MCF 10A (cell line): ENCODE results near the gene IKZF1. TPM values are rescaled to one million over a fixed set of nuclear protein-coding genes. Genes with fewer than 3 reads are reported as not detected.
"Not testable (repeated sequence)": the region's sequence is repeated elsewhere in the genome, so short reads cannot be mapped to it uniquely, and the experiment has no call there.

Experiments
- BruUV-seq: library from RNA; stranded (reverse); fragments of 400-500 nt; replicated peaks from 2 replicates; lab custom pipeline; 2021; lab: Mats Ljungman, UMichigan
- CTCF ChIA-PET: fragments of 300-600 bp; sonication (Branson Sonifier 250); formaldehyde crosslinking; extraction: SDS; loops from one replicate; lab custom pipeline; 2021; ENCODE audit warnings: antibody characterized with exemption, inconsistent platforms; lab: Yijun Ruan, JAX
- POLR2A ChIA-PET: fragments of 300-600, 350-650 bp; sonication (Branson Sonifier 250); formaldehyde crosslinking; extraction: SDS; loops from one replicate; lab custom pipeline; 2020; ENCODE audit warnings: antibody characterized with exemption, inconsistent platforms; lab: Yijun Ruan, JAX
- DNase-seq: peaks from one replicate; pipeline ENCODE4 v3.0.0-alpha.2; 2018; ENCODE audit not compliant: unreplicated experiment
- H3K27ac Mint-ChIP-seq: one replicate; pipeline ENCODE4 v1.8.0; 2022; ENCODE audit warnings: mild to moderate bottlenecking, low read depth, mixed read lengths; ENCODE audit not compliant: unreplicated experiment
- H3K27me3 Mint-ChIP-seq: one replicate; pipeline ENCODE4 v1.8.0; 2022; ENCODE audit warnings: mixed read lengths; ENCODE audit not compliant: insufficient read depth, unreplicated experiment
- H3K36me3 Mint-ChIP-seq: one replicate; pipeline ENCODE4 v1.8.0; 2022; ENCODE audit warnings: mild to moderate bottlenecking, moderate library complexity, mixed read lengths; ENCODE audit not compliant: insufficient read depth, unreplicated experiment
- H3K4me1 Mint-ChIP-seq: one replicate; pipeline ENCODE4 v1.8.0; 2022; ENCODE audit warnings: mixed read lengths; ENCODE audit not compliant: insufficient read depth, unreplicated experiment
- H3K4me3 Mint-ChIP-seq: one replicate; pipeline ENCODE4 v1.8.0; 2022; ENCODE audit warnings: mild to moderate bottlenecking, moderate library complexity, mixed read lengths; ENCODE audit not compliant: unreplicated experiment
- H3K9me3 Mint-ChIP-seq: one replicate; pipeline ENCODE4 v1.8.0; 2022; ENCODE audit warnings: mixed read lengths; ENCODE audit not compliant: unreplicated experiment
- CTCF ChIP-seq: fragments of 200-600 bp; IDR thresholded peaks from one replicate; pipeline ENCODE4 v1.8.0; 2022; ENCODE audit warnings: antibody characterized with exemption, mild to moderate bottlenecking; ENCODE audit not compliant: unreplicated experiment
- intact Hi-C: fragments of 100-400 bp; cut with micrococcal nuclease; formaldehyde crosslinking; loops from 2 replicates; pipeline ENCODE4 v1.14.1; 2022
- total RNA-seq: library from RNA; stranded (reverse); gene quantifications from 2 replicates; pipeline ENCODE4 v1.2.3, GENCODE V29; 2022

IKZF1 gene
- total RNA-seq, 1 experiment from 2014 or later = not detected

GRCh38 chr7:50336894-50337703 lies 32.6 kb downstream of the IKZF1 start:
- no peak for DNase-seq
- H3K4me3 Mint-ChIP-seq = no peak overlapping the region
- H3K27me3 Mint-ChIP-seq = no peaks in the 10 kb centered on the region
- ChIA-PET CTCF (no interaction called here), POLR2A (no interaction called here)
- TF ChIP-seq CTCF = no peak
- no TSS peak for BruUV-seq
- no peaks in the 10 kb centered on the region for H3K9me3 Mint-ChIP-seq
- H3K27ac Mint-ChIP-seq = no peak overlapping the region
- H3K36me3 Mint-ChIP-seq = no peaks in the 10 kb centered on the region
- peaks cover 4% of the 10 kb centered on the region for H3K4me1 Mint-ChIP-seq
- intact Hi-C loops = no loop called here

GRCh38 chr7:50339472-50339871 lies 35.0 kb downstream of the IKZF1 start:
- H3K4me3 Mint-ChIP-seq, H3K27ac Mint-ChIP-seq, H3K36me3 Mint-ChIP-seq, H3K4me1 Mint-ChIP-seq, BruUV-seq, intact Hi-C loops, DNase-seq, H3K9me3 Mint-ChIP-seq, POLR2A ChIA-PET: not testable (repeated sequence)
- CTCF ChIA-PET = interaction anchor here (0.6 kb wide), 1 partner anchor 308 kb away, joined by 4 read pairs; no protein-coding TSS in a partner anchor
- H3K27me3 Mint-ChIP-seq = peaks cover 13% of the 10 kb centered on the region

GRCh38 chr7:50339990-50340500 lies 35.5 kb downstream of the IKZF1 start:
- intact Hi-C loops = no loop called here

GRCh38 chr7:50341724-50342123 lies 37.2 kb downstream of the IKZF1 start:
- no peak overlapping the region for H3K27ac Mint-ChIP-seq
- H3K4me3 Mint-ChIP-seq = no peak overlapping the region
- no peak for DNase-seq
- H3K27me3 Mint-ChIP-seq = peaks cover 18% of the 10 kb centered on the region
- H3K4me1 Mint-ChIP-seq = peaks cover 6% of the 10 kb centered on the region
- intact Hi-C loops = no loop called here
- H3K36me3 Mint-ChIP-seq = no peaks in the 10 kb centered on the region
- BruUV-seq = no TSS peak
- H3K9me3 Mint-ChIP-seq = no peaks in the 10 kb centered on the region
- ChIA-PET POLR2A (interaction anchor here (0.5 to 0.6 kb wide), 2 partner anchors 13 to 105 kb away, joined by 3 read pairs; no protein-coding TSS in a partner anchor), CTCF (interaction anchor here (0.7 to 0.8 kb wide), 2 partner anchors 76 to 198 kb away, joined by 3 to 4 read pairs; no protein-coding TSS in a partner anchor)
- TF ChIP-seq CTCF = no peak

More at GRCh38 chr7:50339990-50340500, 35.5 kb downstream of the IKZF1 start:
- CTCF ChIA-PET = interaction anchor here (1.0 kb wide), 1 partner anchor 79 kb away, joined by 3 read pairs; no protein-coding TSS in a partner anchor
- BruUV-seq = no TSS peak
- Mint-ChIP-seq H3K36me3 (no peaks in the 10 kb centered on the region), H3K27me3 (peaks cover 18% of the 10 kb centered on the region), H3K4me3 (no peak overlapping the region), H3K27ac (no peak overlapping the region), H3K4me1 (no peaks in the 10 kb centered on the region), H3K9me3 (no peaks in the 10 kb centered on the region)
- DNase-seq = no peak
- TF ChIP-seq CTCF = no peak
- POLR2A ChIA-PET = no interaction called here
